ENCODE results near the gene XYLT1.
"Not testable (repeated sequence)": the region's sequence is repeated elsewhere in the genome, so short reads cannot be mapped to it uniquely, and the experiment has no call there.

The XYLT1 gene

DNA sequence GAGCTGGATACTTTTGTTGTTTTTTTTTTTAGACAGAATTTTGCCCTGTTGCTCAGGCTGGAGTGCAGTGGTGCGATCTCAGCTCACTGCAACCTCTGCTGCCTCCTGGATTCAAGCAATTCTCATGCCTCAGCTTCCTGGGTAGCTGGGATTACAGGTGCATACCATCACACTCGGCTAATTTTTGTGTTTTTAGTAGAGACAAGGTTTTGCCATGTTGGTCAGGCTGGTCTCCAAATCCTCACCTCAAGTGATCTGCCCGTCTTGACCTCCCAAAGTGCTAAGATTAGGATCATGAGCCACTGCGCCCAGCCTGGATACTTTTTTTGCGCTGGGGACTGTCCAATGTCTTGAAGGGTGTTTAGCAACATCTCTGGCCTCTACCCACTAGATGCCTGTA lies 32.6 kb upstream of the XYLT1 start:
- Mint-ChIP-seq H3K4me1 (ENCODE audit: low read depth) (no peaks in the 10 kb centered on the region), H3K4me3 (no peak overlapping the region), H3K9me3 (no peaks in the 10 kb centered on the region), H3K27ac (no peak overlapping the region), H3K36me3 (ENCODE audit: low read depth) (no peaks in the 10 kb centered on the region), H3K27me3 (no peaks in the 10 kb centered on the region)

GRCh38 chr16:17501321-17501720 lies 30.6 kb upstream of the XYLT1 start:
- H3K4me1 Mint-ChIP-seq (ENCODE audit: low read depth) = no peaks in the 10 kb centered on the region
- H3K9me3 Mint-ChIP-seq = no peaks in the 10 kb centered on the region
- H3K4me3 Mint-ChIP-seq = no peak overlapping the region
- H3K27ac Mint-ChIP-seq = no peak overlapping the region
- no peaks in the 10 kb centered on the region for H3K36me3 Mint-ChIP-seq (ENCODE audit: low read depth)
- peaks cover 4% of the 10 kb centered on the region for H3K27me3 Mint-ChIP-seq

GRCh38 chr16:17499223-17499902 lies 28.6 kb upstream of the XYLT1 start:
- H3K4me1 Mint-ChIP-seq (ENCODE audit: low read depth) = no peaks in the 10 kb centered on the region
- H3K4me3 Mint-ChIP-seq = no peak overlapping the region
- H3K9me3 Mint-ChIP-seq = no peaks in the 10 kb centered on the region
- peaks cover 7% of the 10 kb centered on the region for H3K27me3 Mint-ChIP-seq
- no peaks in the 10 kb centered on the region for H3K36me3 Mint-ChIP-seq (ENCODE audit: low read depth)
- H3K27ac Mint-ChIP-seq = no peak overlapping the region

- H3K4me3 Mint-ChIP-seq = no peak overlapping the region
- no peaks in the 10 kb centered on the region for H3K36me3 Mint-ChIP-seq (ENCODE audit: low read depth)
- H3K9me3 Mint-ChIP-seq = no peaks in the 10 kb centered on the region
- no peak overlapping the region for H3K27ac Mint-ChIP-seq
- peaks cover 7% of the 10 kb centered on the region for H3K27me3 Mint-ChIP-seq
- H3K4me1 Mint-ChIP-seq (ENCODE audit: low read depth) = no peaks in the 10 kb centered on the region
These were observed 26.9 kb upstream of the XYLT1 start for GRCh38 chr16:17497648-17498047.

DNA sequence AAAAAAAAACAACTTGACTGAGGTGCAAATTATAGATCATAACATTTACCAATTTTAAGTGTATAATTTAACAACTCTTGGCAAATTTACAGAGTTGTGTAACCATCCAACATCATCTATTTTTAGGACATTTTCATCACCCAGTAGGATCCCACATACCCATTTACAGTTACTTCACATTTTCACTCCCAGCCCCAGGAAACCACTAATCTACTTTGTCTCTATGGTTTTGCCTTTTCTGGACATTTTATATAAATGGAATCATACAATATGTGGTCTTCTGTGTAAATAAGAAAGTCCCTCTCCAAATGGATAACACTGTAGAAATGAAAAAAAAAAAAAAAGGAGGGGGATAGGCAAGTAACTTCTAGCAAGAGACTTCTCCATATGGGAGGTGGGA lies 26.1 kb upstream of the XYLT1 start:
- Mint-ChIP-seq H3K4me1 (ENCODE audit: low read depth) (no peaks in the 10 kb centered on the region), H3K4me3 (no peak overlapping the region), H3K27me3 (peaks cover 7% of the 10 kb centered on the region), H3K9me3 (no peaks in the 10 kb centered on the region), H3K27ac (no peak overlapping the region), H3K36me3 (ENCODE audit: low read depth) (no peaks in the 10 kb centered on the region)

DNA sequence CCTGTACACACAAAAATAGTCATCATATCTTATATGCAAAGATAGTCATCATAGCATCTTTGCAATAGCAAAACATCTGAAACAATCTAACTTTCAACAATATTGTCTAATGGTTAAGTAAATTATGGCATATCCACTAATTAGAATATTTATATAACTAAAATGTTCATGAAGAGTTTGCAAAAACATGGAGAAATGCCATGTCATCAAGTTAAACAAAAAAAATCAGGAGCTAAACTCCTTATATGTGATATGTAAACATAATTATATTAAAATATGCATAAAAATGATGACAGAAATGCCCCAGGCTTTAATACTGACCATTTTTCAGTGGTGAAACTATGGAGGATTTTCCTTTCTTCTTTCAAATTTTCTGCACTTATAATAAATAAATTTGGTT lies 22.3 kb upstream of the XYLT1 start:
- Mint-ChIP-seq H3K4me3 (no peak overlapping the region), H3K36me3 (ENCODE audit: low read depth) (no peaks in the 10 kb centered on the region), H3K4me1 (ENCODE audit: low read depth) (no peaks in the 10 kb centered on the region), H3K9me3 (peaks cover 4% of the 10 kb centered on the region), H3K27ac (no peak overlapping the region), H3K27me3 (peaks cover 7% of the 10 kb centered on the region)

DNA sequence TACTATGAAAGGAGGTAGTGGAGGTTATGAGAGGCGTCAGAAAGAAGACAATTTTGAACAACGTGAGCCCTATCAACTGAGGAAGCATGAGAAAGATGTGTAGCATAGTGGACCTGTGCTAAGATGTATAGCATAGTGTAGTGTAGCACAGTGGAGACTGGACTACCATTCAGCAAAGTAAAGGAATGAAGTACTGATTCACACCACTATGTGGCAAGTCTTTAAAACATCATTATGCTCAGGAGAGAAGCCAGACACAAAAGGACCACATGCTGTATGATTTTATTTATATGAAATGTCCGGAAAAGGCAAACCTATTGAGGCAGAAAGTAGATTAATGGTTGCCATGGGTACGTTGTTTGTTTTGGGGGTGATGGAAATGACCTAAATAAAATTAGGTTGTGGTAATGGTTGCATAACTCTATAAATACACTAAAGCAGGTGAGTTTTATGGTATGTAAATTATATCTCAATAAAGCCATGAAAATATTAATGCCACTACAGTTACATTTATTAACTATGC lies 20.4 kb upstream of the XYLT1 start:
- H3K36me3 Mint-ChIP-seq (ENCODE audit: low read depth) = no peaks in the 10 kb centered on the region
- no peak overlapping the region for H3K4me3 Mint-ChIP-seq
- no peaks in the 10 kb centered on the region for H3K4me1 Mint-ChIP-seq (ENCODE audit: low read depth)
- H3K27me3 Mint-ChIP-seq = peaks cover 3% of the 10 kb centered on the region
- no peak overlapping the region for H3K27ac Mint-ChIP-seq
- H3K9me3 Mint-ChIP-seq = peaks cover 4% of the 10 kb centered on the region

DNA sequence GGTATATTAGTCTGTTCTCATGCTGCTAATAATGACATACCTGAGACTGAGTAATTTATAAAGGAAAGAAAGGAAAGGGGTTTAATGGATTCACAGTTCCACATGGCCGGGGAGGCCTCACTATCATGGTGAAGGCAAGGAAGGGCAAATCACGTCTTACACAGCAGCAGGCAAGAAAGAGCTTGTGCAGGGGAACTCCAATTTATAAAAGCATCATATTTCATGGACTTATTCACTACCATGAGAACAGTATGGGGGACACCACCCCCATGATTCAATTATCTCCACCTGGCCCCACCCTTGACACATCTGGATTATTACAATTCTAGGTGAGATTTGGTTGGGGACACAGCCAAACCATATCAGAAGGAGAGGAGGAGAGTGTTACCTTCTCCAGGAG lies 17.7 kb upstream of the XYLT1 start:
- Mint-ChIP-seq H3K36me3 (ENCODE audit: low read depth) (no peaks in the 10 kb centered on the region), H3K9me3 (peaks cover 4% of the 10 kb centered on the region), H3K4me1 (ENCODE audit: low read depth) (no peaks in the 10 kb centered on the region), H3K4me3 (no peak overlapping the region), H3K27ac (no peak overlapping the region), H3K27me3 (no peaks in the 10 kb centered on the region)

GRCh38 chr16:17483351-17483750 lies 12.6 kb upstream of the XYLT1 start:
- Mint-ChIP-seq H3K9me3 (no peaks in the 10 kb centered on the region), H3K4me1 (ENCODE audit: low read depth) (no peaks in the 10 kb centered on the region), H3K4me3 (no peak overlapping the region), H3K27ac (no peak overlapping the region), H3K27me3 (peaks cover 5% of the 10 kb centered on the region), H3K36me3 (ENCODE audit: low read depth) (no peaks in the 10 kb centered on the region)

DNA sequence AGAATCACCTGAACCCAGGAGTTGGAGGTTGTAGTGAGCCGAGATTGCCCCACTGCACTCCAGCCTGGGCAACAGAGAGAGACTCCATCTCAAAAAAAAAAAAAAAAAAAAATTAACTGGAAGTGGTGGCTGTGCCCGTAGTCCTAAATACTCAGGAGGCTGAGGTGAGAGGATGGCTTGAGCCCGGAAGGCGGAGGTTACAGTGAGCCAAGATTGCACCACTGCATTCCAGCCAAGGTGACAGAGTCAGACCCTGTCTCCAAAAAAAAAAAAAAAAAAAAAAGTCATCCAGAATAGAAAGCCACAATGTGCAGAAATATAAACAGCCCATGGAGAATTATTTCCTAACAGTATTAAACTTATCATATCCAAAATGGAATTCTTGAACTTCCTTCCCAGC lies 11.6 kb upstream of the XYLT1 start:
- H3K27ac Mint-ChIP-seq; H3K9me3 Mint-ChIP-seq; H3K4me1 Mint-ChIP-seq (ENCODE audit: low read depth); H3K36me3 Mint-ChIP-seq (ENCODE audit: low read depth); H3K4me3 Mint-ChIP-seq; H3K27me3 Mint-ChIP-seq: not testable (repeated sequence)

DNA sequence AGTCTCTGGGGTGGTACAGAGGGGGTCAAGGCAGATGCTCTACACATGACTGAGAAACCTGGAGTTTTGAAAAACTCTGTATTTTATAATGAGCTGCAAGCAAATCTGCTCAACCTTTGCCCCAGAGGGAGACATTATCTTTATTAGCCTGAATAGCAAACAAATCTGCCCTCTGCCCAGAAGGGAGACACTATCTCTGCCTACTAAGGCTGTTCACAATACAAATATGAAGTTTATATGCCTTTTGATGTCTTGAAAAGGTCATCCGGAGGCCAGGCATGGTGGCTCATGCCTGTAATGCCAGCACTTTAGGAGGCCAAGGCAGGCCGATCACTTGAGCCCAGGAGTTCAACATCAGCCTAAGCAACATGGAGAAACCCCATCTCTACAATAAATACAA lies 11.0 kb upstream of the XYLT1 start:
- Mint-ChIP-seq H3K27ac (no peak overlapping the region), H3K4me1 (ENCODE audit: low read depth) (no peaks in the 10 kb centered on the region), H3K9me3 (no peaks in the 10 kb centered on the region), H3K4me3 (no peak overlapping the region), H3K36me3 (ENCODE audit: low read depth) (no peaks in the 10 kb centered on the region), H3K27me3 (peaks cover 5% of the 10 kb centered on the region)

GRCh38 chr16:17477260-17477545 lies 6.4 kb upstream of the XYLT1 start:
- H3K27me3 Mint-ChIP-seq; H3K27ac Mint-ChIP-seq; H3K9me3 Mint-ChIP-seq; H3K36me3 Mint-ChIP-seq (ENCODE audit: low read depth); H3K4me3 Mint-ChIP-seq: not testable (repeated sequence)
- H3K4me1 Mint-ChIP-seq (ENCODE audit: low read depth) = peaks cover 29% of the 10 kb centered on the region

DNA sequence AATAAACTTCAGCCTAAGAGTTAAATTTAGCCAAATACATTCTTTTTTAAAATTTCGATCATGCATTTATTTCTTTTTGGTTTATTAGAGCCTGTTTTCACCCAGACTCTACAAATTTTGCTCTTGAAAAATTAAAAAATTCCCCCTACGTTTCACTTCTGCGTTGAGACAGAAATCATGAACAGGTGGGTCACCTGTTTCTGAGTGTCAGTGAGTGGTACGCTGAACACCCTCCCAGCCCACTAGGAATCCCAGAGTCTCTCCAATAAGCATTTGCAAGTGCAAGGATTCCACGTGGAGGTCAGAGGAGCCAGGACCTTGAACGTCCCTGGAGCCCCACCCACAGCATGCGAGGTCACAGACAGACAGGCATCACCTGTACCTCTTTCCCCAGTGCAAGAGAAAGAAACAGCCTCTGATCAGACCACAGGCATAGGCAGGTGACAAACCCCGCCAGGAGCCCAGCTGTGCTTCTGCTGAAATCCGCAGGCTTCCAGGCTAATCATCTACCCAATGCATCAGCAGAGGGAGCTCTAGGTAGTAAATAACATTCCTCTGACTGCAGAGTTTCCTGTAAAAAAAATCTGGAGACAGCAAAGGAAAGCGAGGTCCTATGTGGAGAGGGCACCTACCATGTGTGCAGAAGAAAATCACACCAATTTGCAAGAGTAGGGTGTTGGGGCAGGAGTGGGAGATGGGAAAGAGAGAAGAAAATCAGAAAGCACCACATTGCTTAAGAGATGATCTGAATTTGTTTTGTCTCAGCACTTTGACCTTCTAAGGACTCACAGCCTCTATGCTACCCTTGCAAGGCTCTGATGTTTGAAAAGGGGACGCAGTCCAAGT lies 5.9 kb upstream of the XYLT1 start:
- no peak overlapping the region for H3K4me3 Mint-ChIP-seq
- no peaks in the 10 kb centered on the region for H3K9me3 Mint-ChIP-seq
- peaks cover 5% of the 10 kb centered on the region for H3K27me3 Mint-ChIP-seq
- H3K27ac Mint-ChIP-seq = no peak overlapping the region
- no peaks in the 10 kb centered on the region for H3K36me3 Mint-ChIP-seq (ENCODE audit: low read depth)
- peaks cover 29% of the 10 kb centered on the region for H3K4me1 Mint-ChIP-seq (ENCODE audit: low read depth)

DNA sequence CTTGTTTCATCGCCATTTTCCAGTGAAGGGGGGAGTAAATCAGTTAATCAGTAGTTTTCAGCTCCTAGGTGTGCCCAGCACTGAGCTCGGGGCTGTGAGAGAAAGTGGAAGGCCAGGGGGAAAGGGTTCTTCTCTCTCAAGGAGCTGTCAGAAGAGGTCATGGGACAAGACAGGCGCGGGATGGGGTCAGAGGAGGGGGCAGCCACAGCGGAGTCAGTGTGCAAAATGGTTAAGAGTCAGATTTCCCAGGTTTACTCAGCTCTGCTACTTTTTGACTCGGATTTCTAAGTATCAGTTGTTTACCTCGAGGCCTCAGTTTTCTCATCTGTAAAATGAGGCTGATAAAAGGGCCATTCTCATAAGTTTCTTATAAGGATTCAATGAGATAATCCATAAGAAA lies 4.3 kb upstream of the XYLT1 start:
- Mint-ChIP-seq H3K4me1 (ENCODE audit: low read depth) (peaks cover 29% of the 10 kb centered on the region), H3K36me3 (ENCODE audit: low read depth) (no peaks in the 10 kb centered on the region), H3K27ac (peak overlapping the region; percentile 26), H3K9me3 (no peaks in the 10 kb centered on the region), H3K4me3 (no peak overlapping the region), H3K27me3 (peaks cover under 1% of the 10 kb centered on the region)

DNA sequence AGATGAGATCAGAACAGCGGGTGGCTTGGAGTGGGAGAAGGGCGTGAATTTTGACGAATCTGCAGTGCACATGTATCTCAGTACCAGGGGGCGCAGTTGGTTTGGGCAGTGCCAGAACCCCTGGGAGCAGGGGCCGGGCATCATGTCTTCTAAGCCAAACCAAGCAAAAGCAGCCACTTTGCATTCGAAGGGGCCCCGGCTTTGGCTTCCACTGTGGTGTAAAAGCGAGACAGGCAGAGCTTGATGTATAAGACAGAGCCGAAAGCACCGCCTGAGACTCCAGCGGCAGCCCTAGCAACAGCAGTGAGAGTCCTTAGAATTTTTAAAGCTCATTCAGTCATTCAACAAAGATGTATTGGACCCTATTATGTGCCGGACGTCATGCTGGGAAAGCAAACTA lies 3.8 kb upstream of the XYLT1 start:
- Mint-ChIP-seq H3K9me3 (no peaks in the 10 kb centered on the region), H3K27ac (no peak overlapping the region), H3K36me3 (ENCODE audit: low read depth) (no peaks in the 10 kb centered on the region), H3K27me3 (no peaks in the 10 kb centered on the region), H3K4me3 (peak overlapping the region; percentile 36), H3K4me1 (ENCODE audit: low read depth) (peaks cover 33% of the 10 kb centered on the region)

- Mint-ChIP-seq H3K4me1 (ENCODE audit: low read depth) (peaks cover 38% of the 10 kb centered on the region), H3K27ac (no peak overlapping the region), H3K27me3 (no peaks in the 10 kb centered on the region)
These were observed 3.3 kb upstream of the XYLT1 start for GRCh38 chr16:17474037-17474436.

More at GRCh38 chr16:17474037-17474436, 3.3 kb upstream of the XYLT1 start:
- Mint-ChIP-seq H3K9me3 (no peaks in the 10 kb centered on the region), H3K4me3 (peak overlapping the region; percentile 36), H3K36me3 (ENCODE audit: low read depth) (no peaks in the 10 kb centered on the region)

Measured in stimulated activated naive CD8-positive, alpha-beta T cell treated with anti-CD3 and anti-CD28 coated beads, Interleukin-15, Interleukin-2, amounts not matched to agents 100 ng/mL and 50 ng/mL, for 24 hours (primary cell).